Measurements from ENCODE around the gene SMYD5. TPM values are rescaled to one million over a fixed set of nuclear protein-coding genes. Genes with fewer than 3 reads are reported as not detected.

SMYD5 gene
- total RNA-seq, 3 donors from 2014 or later, result 10.5 to 20.0 (median 16.0) TPM

DNA sequence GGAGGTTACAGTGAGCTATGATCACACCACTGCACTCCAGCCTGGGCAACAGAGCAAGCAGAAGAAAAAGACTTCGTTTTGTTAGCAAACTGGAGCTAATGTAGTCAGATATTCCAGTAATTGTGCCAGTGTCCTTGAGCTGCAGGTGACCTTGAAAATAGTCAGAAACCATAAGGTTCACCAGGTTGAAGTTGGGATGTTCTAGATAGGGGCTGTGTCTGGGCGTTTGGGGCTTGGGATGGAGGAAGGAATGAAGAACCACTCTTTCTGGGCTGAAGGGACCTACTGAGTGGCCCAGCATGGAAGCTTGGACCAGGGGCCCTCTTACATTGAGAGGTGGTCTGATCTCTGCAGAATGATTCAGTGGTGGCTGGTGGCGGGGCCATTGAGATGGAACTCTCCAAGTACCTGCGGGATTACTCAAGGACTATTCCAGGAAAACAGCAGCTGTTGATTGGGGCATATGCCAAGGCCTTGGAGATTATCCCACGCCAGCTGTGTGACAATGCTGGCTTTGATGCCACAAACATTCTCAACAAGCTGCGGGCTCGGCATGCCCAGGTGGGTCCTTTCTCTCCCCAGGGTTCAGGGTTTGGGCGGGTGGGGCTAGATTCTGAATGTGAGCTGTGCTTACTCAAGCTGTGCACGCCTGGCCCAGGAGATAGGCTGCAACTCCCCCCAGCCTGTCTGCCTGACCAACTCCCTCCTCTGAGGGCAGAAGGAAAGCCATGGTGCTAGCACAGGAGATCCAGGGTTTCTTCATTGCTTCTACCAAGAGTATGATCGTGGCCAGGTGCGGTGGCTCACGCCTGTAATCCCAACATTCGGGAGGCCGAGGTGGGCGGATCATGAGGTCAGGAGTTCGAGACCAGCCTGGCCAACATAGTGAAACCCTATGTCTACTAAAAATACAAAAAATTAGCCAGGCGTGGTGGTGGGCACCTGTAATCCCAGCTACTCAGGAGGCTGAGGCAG lies 37.1 kb downstream of the SMYD5 start:
- intact Hi-C loops (cut with DNase I, micrococcal nuclease), result no loop called here
- TF ChIP-seq, protein P1, sequence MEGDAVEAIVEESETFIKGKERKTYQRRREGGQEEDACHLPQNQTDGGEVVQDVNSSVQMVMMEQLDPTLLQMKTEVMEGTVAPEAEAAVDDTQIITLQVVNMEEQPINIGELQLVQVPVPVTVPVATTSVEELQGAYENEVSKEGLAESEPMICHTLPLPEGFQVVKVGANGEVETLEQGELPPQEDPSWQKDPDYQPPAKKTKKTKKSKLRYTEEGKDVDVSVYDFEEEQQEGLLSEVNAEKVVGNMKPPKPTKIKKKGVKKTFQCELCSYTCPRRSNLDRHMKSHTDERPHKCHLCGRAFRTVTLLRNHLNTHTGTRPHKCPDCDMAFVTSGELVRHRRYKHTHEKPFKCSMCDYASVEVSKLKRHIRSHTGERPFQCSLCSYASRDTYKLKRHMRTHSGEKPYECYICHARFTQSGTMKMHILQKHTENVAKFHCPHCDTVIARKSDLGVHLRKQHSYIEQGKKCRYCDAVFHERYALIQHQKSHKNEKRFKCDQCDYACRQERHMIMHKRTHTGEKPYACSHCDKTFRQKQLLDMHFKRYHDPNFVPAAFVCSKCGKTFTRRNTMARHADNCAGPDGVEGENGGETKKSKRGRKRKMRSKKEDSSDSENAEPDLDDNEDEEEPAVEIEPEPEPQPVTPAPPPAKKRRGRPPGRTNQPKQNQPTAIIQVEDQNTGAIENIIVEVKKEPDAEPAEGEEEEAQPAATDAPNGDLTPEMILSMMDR (IDR thresholded peaks at IDR 0.05), result no peak
- DNase-seq (no peak), ATAC-seq (no peak)
- H3K4me3 ChIP-seq, result no peak overlapping the region
- no peaks in the 10 kb centered on the region for H3K9me3 ChIP-seq
- H3K4me1 ChIP-seq (ENCODE audit: low read depth), result no peaks in the 10 kb centered on the region
- peaks cover 18% of the 10 kb centered on the region for H3K36me3 ChIP-seq (ENCODE audit: low read depth)

DNA sequence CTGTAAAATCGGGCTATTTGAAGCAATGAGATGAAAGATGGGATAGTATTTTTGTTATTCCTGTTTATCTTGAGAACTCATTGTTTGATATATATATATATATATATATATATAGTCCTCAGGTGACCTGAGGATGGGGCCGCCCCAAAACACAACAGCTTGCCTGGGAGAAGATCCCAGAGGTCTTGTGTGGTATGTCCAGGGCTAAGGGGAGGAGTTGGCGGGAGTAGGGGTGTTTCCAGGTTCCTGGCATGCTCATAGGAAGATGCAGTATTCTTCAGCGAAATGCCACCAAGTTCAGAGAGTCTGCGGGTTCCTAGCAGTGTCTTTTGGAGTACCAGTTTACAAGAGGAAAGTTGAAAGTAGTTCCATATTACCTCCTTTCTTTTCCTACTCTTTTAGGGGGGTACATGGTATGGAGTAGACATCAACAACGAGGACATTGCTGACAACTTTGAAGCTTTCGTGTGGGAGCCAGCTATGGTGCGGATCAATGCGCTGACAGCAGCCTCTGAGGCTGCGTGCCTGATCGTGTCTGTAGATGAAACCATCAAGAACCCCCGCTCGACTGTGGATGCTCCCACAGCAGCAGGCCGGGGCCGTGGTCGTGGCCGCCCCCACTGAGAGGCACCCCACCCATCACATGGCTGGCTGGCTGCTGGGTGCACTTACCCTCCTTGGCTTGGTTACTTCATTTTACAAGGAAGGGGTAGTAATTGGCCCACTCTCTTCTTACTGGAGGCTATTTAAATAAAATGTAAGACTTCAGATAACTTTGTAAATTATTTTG lies 38.4 kb downstream of the SMYD5 start:
- intact Hi-C loops (cut with DNase I, micrococcal nuclease), result no loop called here
- Histone ChIP-seq H3K4me1 (ENCODE audit: low read depth) (no peaks in the 10 kb centered on the region), H3K4me3 (no peak overlapping the region), H3K9me3 (no peaks in the 10 kb centered on the region), H3K36me3 (ENCODE audit: low read depth) (peaks cover 16% of the 10 kb centered on the region)
- DNase-seq, result no peak
- ATAC-seq, result no peak
- TF ChIP-seq, protein P1 (IDR thresholded peaks at IDR 0.05), result no peak

DNA sequence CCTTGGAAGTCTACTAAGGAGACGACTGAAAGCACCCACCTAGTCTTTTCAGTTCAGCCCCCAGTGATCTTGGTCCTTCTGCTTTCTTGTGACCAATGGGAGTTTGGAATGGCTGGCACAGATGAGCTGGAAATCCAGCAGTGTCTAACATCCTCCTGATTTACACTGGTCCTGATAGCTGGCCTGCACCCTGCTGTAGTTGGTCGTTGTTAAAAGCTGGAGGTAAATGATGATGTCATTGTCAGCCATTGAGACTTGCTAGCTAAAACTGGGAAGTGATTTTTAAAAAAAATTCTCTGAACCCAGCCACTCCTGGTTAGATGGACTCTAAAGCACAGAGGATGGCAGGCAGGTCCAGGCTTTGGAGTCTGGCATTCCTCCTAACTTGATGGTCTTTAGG lies 39.4 kb downstream of the SMYD5 start:
- Histone ChIP-seq H3K9me3 (no peaks in the 10 kb centered on the region), H3K36me3 (ENCODE audit: low read depth) (peaks cover 9% of the 10 kb centered on the region), H3K4me1 (ENCODE audit: low read depth) (no peaks in the 10 kb centered on the region), H3K4me3 (no peak overlapping the region)
- ATAC-seq, result no peak
- DNase-seq, result no peak
- TF ChIP-seq, protein P1 (IDR thresholded peaks at IDR 0.05), result no peak
- intact Hi-C loops (cut with DNase I, micrococcal nuclease), result no loop called here

DNA sequence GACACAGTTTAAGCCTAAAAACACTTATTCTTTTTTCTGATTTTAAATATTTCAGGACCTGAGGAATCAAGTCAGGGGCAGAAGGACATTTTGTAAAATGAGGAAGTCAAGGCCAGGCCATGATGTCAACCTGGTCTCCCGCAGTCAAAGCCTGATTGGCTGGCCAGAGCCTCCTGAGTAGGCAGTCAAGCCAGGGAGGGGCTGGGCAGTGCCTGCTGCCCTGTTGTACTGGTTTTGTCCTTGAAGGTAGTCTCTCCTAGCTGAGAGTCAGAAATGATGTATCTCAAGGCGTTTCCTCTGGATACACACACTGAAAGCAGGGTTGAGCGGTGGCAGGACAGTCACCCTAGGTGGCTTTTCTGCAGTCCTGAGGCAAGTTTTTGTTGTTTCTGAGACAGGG lies 39.9 kb downstream of the SMYD5 start:
- TF ChIP-seq, protein P1 (IDR thresholded peaks at IDR 0.05), result no peak
- ATAC-seq (no peak), DNase-seq (no peak)
- peaks cover 8% of the 10 kb centered on the region for H3K36me3 ChIP-seq (ENCODE audit: low read depth)
- intact Hi-C loops (cut with DNase I, micrococcal nuclease), result no loop called here
- H3K4me3 ChIP-seq, result no peak overlapping the region
- no peaks in the 10 kb centered on the region for H3K9me3 ChIP-seq
- H3K4me1 ChIP-seq (ENCODE audit: low read depth), result no peaks in the 10 kb centered on the region

DNA sequence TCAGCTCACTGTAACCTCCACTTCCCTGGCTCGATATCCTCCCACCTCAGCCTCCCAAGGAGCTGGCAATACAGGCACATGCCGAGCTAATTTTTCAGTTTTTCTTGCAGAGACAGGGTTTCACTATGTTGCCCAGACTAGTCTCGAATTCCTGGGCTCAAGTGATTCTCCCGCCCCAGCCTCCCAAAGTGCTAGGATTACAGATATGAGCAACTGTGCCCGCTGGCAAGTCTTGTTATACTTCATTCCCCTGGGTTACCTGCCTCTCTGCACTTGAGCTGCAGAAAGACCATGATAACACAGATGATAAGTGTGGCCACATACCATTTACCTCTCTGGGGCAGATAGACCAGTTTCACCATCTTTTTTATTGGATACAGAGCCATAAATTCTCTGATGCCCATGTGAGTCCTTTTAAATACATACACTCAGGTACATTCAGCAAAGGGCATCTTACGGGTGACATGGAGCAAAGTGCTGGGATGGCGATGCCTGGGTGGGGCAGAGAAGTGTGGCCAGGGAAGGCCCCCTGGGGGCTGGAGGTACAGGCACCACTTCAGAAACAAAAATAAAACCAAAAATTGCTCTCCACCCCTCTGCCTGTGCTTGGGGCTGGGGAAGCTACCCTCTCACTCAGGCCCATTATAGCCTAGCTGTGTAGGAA lies 40.4 kb downstream of the SMYD5 start:
- ATAC-seq, result no peak
- H3K36me3 ChIP-seq (ENCODE audit: low read depth), result peaks cover 4% of the 10 kb centered on the region
- intact Hi-C loops (cut with DNase I, micrococcal nuclease), result no loop called here
- H3K4me3 ChIP-seq, result no peak overlapping the region
- DNase-seq, result no peak
- H3K9me3 ChIP-seq, result no peaks in the 10 kb centered on the region
- TF ChIP-seq, protein P1 (IDR thresholded peaks at IDR 0.05), result no peak
- H3K4me1 ChIP-seq (ENCODE audit: low read depth), result no peaks in the 10 kb centered on the region
